Measurements from ENCODE around the gene DIP2A.

GRCh38 chr21:46600978-46601377 is 142.3 kb downstream of the DIP2A start:
- no peak for TF ChIP-seq POLR2AphosphoS5 (IDR thresholded peaks at IDR 0.05; ENCODE audit: borderline replicate concordance, low read depth, low read length)
- no peak for TF ChIP-seq EZH2 (IDR thresholded peaks at IDR 0.05)
